HCT116 (cell line): Measurements from ENCODE around the gene LGALS9. TPM values are rescaled to one million over a fixed set of nuclear protein-coding genes. Genes with fewer than 3 reads are reported as not detected.

Experiments used
- ATAC-seq: fragments of 200-7000 bp; cut with Tn5 transposase; 2 replicates; pipeline ENCODE4 v1.9.1; 2020; ENCODE audit warnings: mild to moderate bottlenecking, moderate library complexity
- BruUV-seq: library from RNA; stranded (reverse); fragments of 400-500 nt; replicated peaks from 2 replicates; lab custom pipeline; 2021; lab: Mats Ljungman, UMichigan
- CTCF ChIA-PET: fragments of 300-600 bp; sonication (Branson Sonifier 250); formaldehyde crosslinking; loops from one replicate; lab custom pipeline; 2021; ENCODE audit warnings: antibody characterized with exemption; lab: Charles Lee
- POLR2A ChIA-PET: fragments of 300-600, 350-600 bp; sonication (Branson Sonifier 250); formaldehyde crosslinking; loops from one replicate; lab custom pipeline; 2021; ENCODE audit warnings: antibody characterized with exemption; lab: Charles Lee
- RAD21 ChIA-PET, 2 experiments: fragments of 300-600 bp; sonication (Branson Sonifier 250); formaldehyde crosslinking; loops; one replicate each; lab custom pipeline; 2023; ENCODE audit warnings: low total read pairs in 2 of 2; ENCODE audit not compliant: uncharacterized antibody in 2 of 2, unreplicated experiment in 2 of 2, low non-redundant PET in 1 of 2; lab: Charles Lee
- DNase-seq: peaks from one replicate; pipeline ENCODE4 v3.0.0-alpha.2; 2010; ENCODE audit warnings: low read depth, low spot score
- H2AFZ ChIP-seq: fragments of 200-600 bp; shearing (Covaris generic), sonication (generic); 2 replicates; pipeline ENCODE4 v1.6.1; 2017; ENCODE audit warnings: low read depth, mixed run types, mixed read lengths, antibody characterized with exemption, low read length; ENCODE audit not compliant: poor library complexity, severe bottlenecking
- H3K27ac ChIP-seq: 2 replicates; pipeline ENCODE4 v1.5.1; 2012; ENCODE audit warnings: low read depth, low read length
- H3K27me3 ChIP-seq: fragments of 200-600 bp; sonication (generic); 2 replicates; pipeline ENCODE4 v1.6.1; 2016; ENCODE audit warnings: mixed run types, low read length, mixed read lengths; ENCODE audit not compliant: insufficient read depth
- H3K36me3 ChIP-seq, 2 experiments: fragments of 200-500 bp in 1 of 2; fragments of 200-600 bp in 1 of 2; sonication (Bioruptor generic) in 1 of 2; sonication (generic) in 1 of 2; 2 replicates each; pipeline versions ENCODE4 v1.5.1 to v1.6.1; 2014 to 2016; ENCODE audit warnings: low read length in 2 of 2, inconsistent platforms in 1 of 2, mixed read lengths in 1 of 2, mixed run types in 1 of 2; ENCODE audit not compliant: insufficient read depth in 2 of 2, control insufficient read depth in 1 of 2
- H3K4me1 ChIP-seq, 2 experiments: fragments of 200-600 bp in 1 of 2; sonication (generic) in 1 of 2; 2 replicates each; pipeline versions ENCODE4 v1.5.1 to v1.6.1; 2012 to 2017; ENCODE audit warnings: low read length in 2 of 2, inconsistent platforms in 1 of 2, mild to moderate bottlenecking in 1 of 2, mixed read lengths in 1 of 2, mixed run types in 1 of 2, moderate library complexity in 1 of 2; ENCODE audit not compliant: insufficient read depth in 2 of 2, control insufficient read depth in 1 of 2
- H3K4me2 ChIP-seq: fragments of 200-600 bp; sonication (generic); 2 replicates; pipeline ENCODE4 v1.6.1; 2017; ENCODE audit warnings: mixed run types, low read length, mixed read lengths
- H3K4me3 ChIP-seq, 2 experiments: fragments of 200-600 bp in 1 of 2; sonication (generic) in 1 of 2; replicated peaks in 1 of 2; 2 replicates each; pipeline ENCODE4 v1.5.1; 2011 to 2016; ENCODE audit warnings: low read length in 2 of 2, control low read depth in 1 of 2, low read depth in 1 of 2, mild to moderate bottlenecking in 1 of 2, mixed read lengths in 1 of 2, mixed run types in 1 of 2
- H3K79me2 ChIP-seq: fragments of 200-600 bp; sonication (generic); 2 replicates; pipeline ENCODE4 v1.6.1; 2017; ENCODE audit warnings: mild to moderate bottlenecking, mixed run types, low read length, moderate library complexity, mixed read lengths; ENCODE audit not compliant: insufficient read depth
- H3K9ac ChIP-seq: fragments of 200-600 bp; sonication (generic); 2 replicates; pipeline ENCODE4 v1.6.1; 2016; ENCODE audit warnings: low read length, mixed read lengths
- H3K9me2 ChIP-seq: fragments of 200-600 bp; sonication (generic), shearing (Covaris generic); 2 replicates; pipeline ENCODE4 v1.6.1; 2017; ENCODE audit warnings: mixed run types, mild to moderate bottlenecking, moderate library complexity; ENCODE audit not compliant: insufficient read depth
- H3K9me3 ChIP-seq, 2 experiments: fragments of 200-500 bp in 1 of 2; fragments of 200-600 bp in 1 of 2; sonication (Bioruptor generic) in 1 of 2; sonication (generic) in 1 of 2; 2 replicates each; pipeline ENCODE4 v1.6.1; 2014 to 2017; ENCODE audit warnings: low read length in 2 of 2, mixed read lengths in 2 of 2, inconsistent platforms in 1 of 2, low read depth in 1 of 2, mild to moderate bottlenecking in 1 of 2, mixed run types in 1 of 2, moderate library complexity in 1 of 2; ENCODE audit not compliant: control insufficient read depth in 1 of 2, insufficient read depth in 1 of 2
- H4K20me1 ChIP-seq: fragments of 200-600 bp; sonication (generic), shearing (Covaris generic); 2 replicates; pipeline ENCODE4 v1.6.1; 2017; ENCODE audit warnings: mixed run types, mild to moderate bottlenecking, moderate library complexity; ENCODE audit not compliant: insufficient read depth
- ATF3 ChIP-seq: IDR thresholded peaks from 2 replicates; pipeline ENCODE4 v1.6.1; 2012
- CBX3 ChIP-seq: IDR thresholded peaks from 2 replicates; pipeline ENCODE4 v1.6.1; 2012; ENCODE audit warnings: low read depth
- CEBPB ChIP-seq: IDR thresholded peaks from 2 replicates; pipeline ENCODE4 v1.6.1; 2012; ENCODE audit warnings: low read depth
- CTCF ChIP-seq, 3 experiments: fragments of 200-600 bp in 1 of 3; sonication (generic) in 1 of 3; IDR thresholded peaks in 2 of 3; conservative IDR thresholded peaks in 1 of 3; 2 replicates each; pipeline ENCODE4 v1.5.1; 2012 to 2017; ENCODE audit warnings: low read depth in 2 of 3, low read length in 2 of 3, antibody characterized with exemption in 1 of 3, borderline replicate concordance in 1 of 3, control low read depth in 1 of 3, mild to moderate bottlenecking in 1 of 3, mixed read lengths in 1 of 3, mixed run types in 1 of 3, moderate library complexity in 1 of 3; ENCODE audit not compliant: insufficient read depth in 1 of 3
- EGR1 ChIP-seq: IDR thresholded peaks from 2 replicates; pipeline ENCODE4 v1.6.1; 2012; ENCODE audit warnings: low read depth
- ELF1 ChIP-seq: IDR thresholded peaks from 2 replicates; pipeline ENCODE4 v1.6.1; 2012; ENCODE audit warnings: low read depth, borderline replicate concordance
- EZH2 ChIP-seq: fragments of 200-600 bp; sonication (generic); IDR thresholded peaks from 2 replicates; pipeline ENCODE4 v1.6.1; 2017; ENCODE audit warnings: antibody characterized with exemption, mixed run types
- POLR2AphosphoS5 ChIP-seq: IDR thresholded peaks from 2 replicates; pipeline ENCODE4 v1.6.1; 2011; ENCODE audit warnings: mild to moderate bottlenecking, low read depth, low read length, moderate library complexity
- RAD21 ChIP-seq: IDR thresholded peaks from 2 replicates; pipeline ENCODE4 v1.6.1; 2012; ENCODE audit warnings: low read depth, mild to moderate bottlenecking
- REST ChIP-seq: IDR thresholded peaks from 2 replicates; pipeline ENCODE4 v1.6.1; 2012; ENCODE audit warnings: low read depth
- SIN3A ChIP-seq: IDR thresholded peaks from 2 replicates; pipeline ENCODE4 v1.6.1; 2012; ENCODE audit warnings: low read depth
- SP1 ChIP-seq: IDR thresholded peaks from 2 replicates; pipeline ENCODE4 v1.6.1; 2012; ENCODE audit warnings: low read depth
- SRF ChIP-seq: IDR thresholded peaks from 2 replicates; pipeline ENCODE4 v1.6.1; 2012; ENCODE audit warnings: low read depth
- YY1 ChIP-seq: IDR thresholded peaks from 2 replicates; pipeline ENCODE4 v1.6.1; 2011; ENCODE audit warnings: low read length, low read depth, moderate library complexity, mild to moderate bottlenecking; ENCODE audit not compliant: insufficient replicate concordance; ENCODE audit errors: extremely low read depth
- ZFX ChIP-seq: fragments of 450-650 bp; IDR thresholded peaks from 2 replicates; pipeline ENCODE4 v1.6.1; 2017
- ZNF274 ChIP-seq: fragments of 200-500 bp; sonication (Bioruptor generic); IDR thresholded peaks from 2 replicates; pipeline ENCODE4 v1.6.1; 2014; ENCODE audit warnings: mild to moderate bottlenecking, low read depth, low read length, inconsistent platforms
- intact Hi-C: fragments of 100-400 bp; cut with micrococcal nuclease; formaldehyde crosslinking; loops from 2 replicates; pipeline ENCODE4 v1.10.0; 2022
- total RNA-seq: library from RNA; stranded (reverse); gene quantifications from one replicate; pipeline ENCODE4 v1.2.1, GENCODE V29; 2021; ENCODE audit not compliant: unreplicated experiment

LGALS9 gene
- total RNA-seq, 1 experiment from 2014 or later: 1.9 TPM

GRCh38 chr17:27607521-27608091 lies 23.4 kb upstream of the LGALS9 start:
- no TSS peak for BruUV-seq
- no peak overlapping the region for H3K27ac ChIP-seq
- no peak overlapping the region for H3K9ac ChIP-seq
- no peaks in the 10 kb centered on the region for H3K79me2 ChIP-seq
- no peaks in the 10 kb centered on the region for H4K20me1 ChIP-seq
- DNase-seq (no peak), ATAC-seq (no peak)
- no peaks in the 10 kb centered on the region for H3K9me2 ChIP-seq
- ChIA-PET RAD21 (no interaction called here), POLR2A (no interaction called here), CTCF (interaction anchor here (1.1 kb wide), 1 partner anchor 43 kb away, joined by 3 read pairs; no protein-coding TSS in a partner anchor)
- intact Hi-C loops: loop anchor here (5.0 kb wide), 1 partner anchor 275 kb away; no protein-coding TSS in a partner anchor
- H3K9me3 ChIP-seq: no peaks in the 10 kb centered on the region
- H3K4me3 ChIP-seq: no peak overlapping the region
- no peaks in the 10 kb centered on the region for H3K4me1 ChIP-seq
- H3K36me3 ChIP-seq: no peaks in the 10 kb centered on the region
- no peak overlapping the region for H3K4me2 ChIP-seq
- no peak overlapping the region for H2AFZ ChIP-seq
- TF ChIP-seq EGR1: no peak
- no peak for TF ChIP-seq ZNF274
- TF ChIP-seq REST: no peak
- TF ChIP-seq ELF1: no peak
- TF ChIP-seq CEBPB: no peak
- TF ChIP-seq SRF: no peak
- TF ChIP-seq EZH2: no peak
- TF ChIP-seq YY1: no peak
- no peak for TF ChIP-seq POLR2AphosphoS5
- no peak for TF ChIP-seq SP1
- no peak for TF ChIP-seq ZFX
- no peak for TF ChIP-seq CTCF (IDR thresholded peaks at IDR 0.05 in 2 of 3, conservative IDR thresholded peaks at IDR 0.05 in 1 of 3; ENCODE audit: borderline replicate concordance in 1 of 3, insufficient read depth in 1 of 3, low read depth in 2 of 3, low read length in 2 of 3)
- TF ChIP-seq SIN3A: no peak
- TF ChIP-seq RAD21: no peak
- no peak for TF ChIP-seq ATF3
- no peak for TF ChIP-seq CBX3
- H3K27me3 ChIP-seq: no peaks in the 10 kb centered on the region
